KMS-11 (cell line): ENCODE data around the gene COL10A1.

Experiments used
- H2AFZ ChIP-seq: fragments of 200-600 bp; sonication (generic); 2 replicates; pipeline ENCODE4 v1.6.1; 2016; ENCODE audit warnings: antibody characterized with exemption, mixed run types, low read depth
- H3K27ac ChIP-seq: fragments of 200-600 bp; sonication (generic); 2 replicates; pipeline ENCODE4 v1.6.1; 2016; ENCODE audit warnings: mild to moderate bottlenecking, mixed run types
- H3K27me3 ChIP-seq: fragments of 200-600 bp; sonication (generic); 2 replicates; pipeline ENCODE4 v1.6.1; 2017; ENCODE audit warnings: mild to moderate bottlenecking, low read depth, mixed run types, moderate library complexity; ENCODE audit not compliant: insufficient read depth
- H3K36me3 ChIP-seq: fragments of 200-600 bp; sonication (generic); 2 replicates; pipeline ENCODE4 v1.6.1; 2017; ENCODE audit warnings: mild to moderate bottlenecking, mixed run types; ENCODE audit not compliant: insufficient read depth
- H3K4me1 ChIP-seq: fragments of 200-600 bp; sonication (generic); 2 replicates; pipeline ENCODE4 v1.6.1; 2016; ENCODE audit warnings: mild to moderate bottlenecking, low read depth, mixed run types; ENCODE audit not compliant: poor library complexity, severe bottlenecking
- H3K4me2 ChIP-seq: fragments of 200-600 bp; sonication (generic); 2 replicates; pipeline ENCODE4 v1.7.0; 2016; ENCODE audit warnings: mild to moderate bottlenecking, mixed run types
- H3K4me3 ChIP-seq: fragments of 200-600 bp; sonication (generic); IDR thresholded peaks from 2 replicates; pipeline ENCODE4 v1.6.1; 2017; ENCODE audit warnings: low read depth, low read length, mixed read lengths; ENCODE audit not compliant: insufficient read depth
- H3K79me2 ChIP-seq: fragments of 200-600 bp; sonication (generic); 2 replicates; pipeline ENCODE4 v1.6.1; 2016; ENCODE audit warnings: low read depth, mixed run types; ENCODE audit not compliant: insufficient read depth
- H3K9ac ChIP-seq: fragments of 200-600 bp; sonication (generic); 2 replicates; pipeline ENCODE4 v1.6.1; 2016; ENCODE audit warnings: mild to moderate bottlenecking, mixed run types
- H4K20me1 ChIP-seq: fragments of 200-600 bp; sonication (generic); 2 replicates; pipeline ENCODE4 v1.6.1; 2016; ENCODE audit warnings: mild to moderate bottlenecking, mixed run types; ENCODE audit not compliant: insufficient read depth
- CTCF ChIP-seq: fragments of 200-600 bp; sonication (generic); conservative IDR thresholded peaks from 2 replicates; pipeline ENCODE4 v1.6.1; 2017; ENCODE audit warnings: low read depth, mild to moderate bottlenecking, antibody characterized with exemption, low read length, moderate library complexity, mixed read lengths

COL10A1 gene

DNA sequence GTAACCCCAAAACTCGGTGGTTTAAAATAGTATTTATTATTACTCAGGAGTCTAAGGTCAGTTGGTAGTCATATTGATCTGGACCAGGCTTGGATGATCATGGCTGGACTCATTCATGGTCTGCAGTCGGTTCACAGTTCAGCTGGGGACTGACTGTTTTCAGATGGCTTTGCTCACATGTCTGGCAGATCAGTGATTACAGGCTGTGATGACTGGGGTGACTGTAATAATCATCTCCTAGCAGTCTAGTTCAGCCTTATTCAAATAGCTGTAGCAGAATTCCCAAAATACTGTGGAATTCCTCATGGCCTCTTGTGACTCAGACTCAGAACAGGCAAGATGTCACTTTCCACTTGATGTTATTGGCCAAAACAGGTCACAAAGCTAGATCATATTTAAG, 41.6 kb downstream of the COL10A1 start:
- H3K36me3 ChIP-seq = no peaks in the 10 kb centered on the region
- peaks cover 13% of the 10 kb centered on the region for H3K4me1 ChIP-seq
- no peaks in the 10 kb centered on the region for H4K20me1 ChIP-seq
- no peak for TF ChIP-seq CTCF
- no peak overlapping the region for H3K9ac ChIP-seq
- no peaks in the 10 kb centered on the region for H3K79me2 ChIP-seq
- H3K27ac ChIP-seq = no peak overlapping the region
- H3K4me2 ChIP-seq = no peak overlapping the region
- H3K4me3 ChIP-seq = no peak overlapping the region
- no peak overlapping the region for H2AFZ ChIP-seq
- no peaks in the 10 kb centered on the region for H3K27me3 ChIP-seq

GRCh38 chr6:116083052-116083451, 42.9 kb downstream of the COL10A1 start:
- Histone ChIP-seq H3K4me2 (no peak overlapping the region), H4K20me1 (no peaks in the 10 kb centered on the region), H3K4me3 (no peak overlapping the region), H2AFZ (no peak overlapping the region), H3K27me3 (no peaks in the 10 kb centered on the region), H3K4me1 (peaks cover 11% of the 10 kb centered on the region), H3K9ac (no peak overlapping the region), H3K27ac (no peak overlapping the region), H3K79me2 (no peaks in the 10 kb centered on the region), H3K36me3 (no peaks in the 10 kb centered on the region)
- TF ChIP-seq CTCF = no peak

DNA sequence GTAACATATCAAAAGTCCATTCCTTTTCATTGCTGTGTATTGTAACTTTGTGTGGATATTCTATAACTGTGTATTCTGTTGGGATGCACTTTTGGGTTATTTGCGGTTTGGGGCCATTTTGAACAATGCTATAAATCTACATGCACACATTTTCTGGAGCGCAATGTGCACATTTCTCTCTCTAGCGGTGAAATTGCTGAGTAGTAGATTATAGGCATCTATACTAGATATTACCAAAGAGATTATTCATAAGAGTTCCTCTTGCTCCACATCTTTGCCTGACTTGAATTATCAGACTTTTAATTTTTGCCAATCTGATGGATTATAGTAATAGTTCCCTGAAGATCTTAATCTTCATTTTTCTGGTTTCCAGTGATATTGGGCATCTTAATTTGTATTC, 47.0 kb downstream of the COL10A1 start:
- TF ChIP-seq CTCF = no peak
- no peak overlapping the region for H3K9ac ChIP-seq
- H3K4me2 ChIP-seq = no peak overlapping the region
- no peaks in the 10 kb centered on the region for H3K79me2 ChIP-seq
- H4K20me1 ChIP-seq = no peaks in the 10 kb centered on the region
- H3K27me3 ChIP-seq = no peaks in the 10 kb centered on the region
- H2AFZ ChIP-seq = no peak overlapping the region
- H3K27ac ChIP-seq = no peak overlapping the region
- no peaks in the 10 kb centered on the region for H3K36me3 ChIP-seq
- H3K4me1 ChIP-seq = no peaks in the 10 kb centered on the region
- H3K4me3 ChIP-seq = no peak overlapping the region

- H3K79me2 ChIP-seq = no peaks in the 10 kb centered on the region
- no peak overlapping the region for H3K27ac ChIP-seq
- no peak overlapping the region for H3K4me3 ChIP-seq
- H3K27me3 ChIP-seq = no peaks in the 10 kb centered on the region
- H4K20me1 ChIP-seq = no peaks in the 10 kb centered on the region
- no peak overlapping the region for H3K9ac ChIP-seq
- no peaks in the 10 kb centered on the region for H3K4me1 ChIP-seq
- no peak overlapping the region for H3K4me2 ChIP-seq
- no peaks in the 10 kb centered on the region for H3K36me3 ChIP-seq
- TF ChIP-seq CTCF = no peak
- H2AFZ ChIP-seq = no peak overlapping the region
Measured at GRCh38 chr6:116078522-116078921, 47.4 kb downstream of the COL10A1 start.
